ENCODE measurements around the gene JSRP1. TPM values are rescaled to one million over a fixed set of nuclear protein-coding genes. Genes with fewer than 3 reads are reported as not detected.

Gene JSRP1
- total RNA-seq, 2 donors from 2014 or later = 0.64 to 1.3 TPM

DNA sequence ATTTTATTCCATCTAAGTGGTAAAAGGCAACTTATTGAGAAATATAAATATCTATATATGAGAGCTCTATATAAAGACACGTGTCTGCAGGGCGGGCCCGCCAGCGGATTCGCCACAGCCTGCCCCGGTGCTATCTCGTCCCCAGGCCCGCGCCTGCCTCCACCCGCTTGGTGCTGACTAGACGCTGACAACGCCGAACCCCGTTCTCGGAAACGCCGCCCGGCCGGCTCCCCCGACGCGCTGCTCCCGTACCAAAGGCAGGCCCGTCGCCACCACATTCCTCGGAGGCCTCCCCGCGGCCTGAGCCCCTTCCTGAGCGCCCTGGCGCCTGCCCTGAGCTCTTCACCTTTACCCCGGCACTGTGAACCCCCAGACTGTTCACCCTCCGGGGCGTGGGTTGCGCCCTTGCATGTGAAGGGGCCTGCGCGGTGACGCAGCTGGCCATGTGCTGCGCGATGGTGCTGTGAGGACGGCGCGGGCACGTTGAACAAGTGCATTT lies 26.1 kb downstream of the JSRP1 start:
- Histone ChIP-seq H3K4me1 (peaks cover 7% of the 10 kb centered on the region), H3K27me3 (no peaks in the 10 kb centered on the region), H3K9me3 (no peaks in the 10 kb centered on the region), H3K4me3 (no peak overlapping the region), H3K9ac (ENCODE audit: low read depth in 2 of 2, low read length in 2 of 2) (no peak overlapping the region), H3K27ac (no peak overlapping the region), H3K36me3 (peaks cover 4% of the 10 kb centered on the region)
- TF ChIP-seq, protein P1, sequence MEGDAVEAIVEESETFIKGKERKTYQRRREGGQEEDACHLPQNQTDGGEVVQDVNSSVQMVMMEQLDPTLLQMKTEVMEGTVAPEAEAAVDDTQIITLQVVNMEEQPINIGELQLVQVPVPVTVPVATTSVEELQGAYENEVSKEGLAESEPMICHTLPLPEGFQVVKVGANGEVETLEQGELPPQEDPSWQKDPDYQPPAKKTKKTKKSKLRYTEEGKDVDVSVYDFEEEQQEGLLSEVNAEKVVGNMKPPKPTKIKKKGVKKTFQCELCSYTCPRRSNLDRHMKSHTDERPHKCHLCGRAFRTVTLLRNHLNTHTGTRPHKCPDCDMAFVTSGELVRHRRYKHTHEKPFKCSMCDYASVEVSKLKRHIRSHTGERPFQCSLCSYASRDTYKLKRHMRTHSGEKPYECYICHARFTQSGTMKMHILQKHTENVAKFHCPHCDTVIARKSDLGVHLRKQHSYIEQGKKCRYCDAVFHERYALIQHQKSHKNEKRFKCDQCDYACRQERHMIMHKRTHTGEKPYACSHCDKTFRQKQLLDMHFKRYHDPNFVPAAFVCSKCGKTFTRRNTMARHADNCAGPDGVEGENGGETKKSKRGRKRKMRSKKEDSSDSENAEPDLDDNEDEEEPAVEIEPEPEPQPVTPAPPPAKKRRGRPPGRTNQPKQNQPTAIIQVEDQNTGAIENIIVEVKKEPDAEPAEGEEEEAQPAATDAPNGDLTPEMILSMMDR (IDR thresholded peaks at IDR 0.05) = no peak
- DNase-seq = no peak
- intact Hi-C loops (cut with DNase I) = loop anchor here (10.0 kb wide), 1 partner anchor 65 kb away; the partner anchor contains the start of gene DOT1L

DNA sequence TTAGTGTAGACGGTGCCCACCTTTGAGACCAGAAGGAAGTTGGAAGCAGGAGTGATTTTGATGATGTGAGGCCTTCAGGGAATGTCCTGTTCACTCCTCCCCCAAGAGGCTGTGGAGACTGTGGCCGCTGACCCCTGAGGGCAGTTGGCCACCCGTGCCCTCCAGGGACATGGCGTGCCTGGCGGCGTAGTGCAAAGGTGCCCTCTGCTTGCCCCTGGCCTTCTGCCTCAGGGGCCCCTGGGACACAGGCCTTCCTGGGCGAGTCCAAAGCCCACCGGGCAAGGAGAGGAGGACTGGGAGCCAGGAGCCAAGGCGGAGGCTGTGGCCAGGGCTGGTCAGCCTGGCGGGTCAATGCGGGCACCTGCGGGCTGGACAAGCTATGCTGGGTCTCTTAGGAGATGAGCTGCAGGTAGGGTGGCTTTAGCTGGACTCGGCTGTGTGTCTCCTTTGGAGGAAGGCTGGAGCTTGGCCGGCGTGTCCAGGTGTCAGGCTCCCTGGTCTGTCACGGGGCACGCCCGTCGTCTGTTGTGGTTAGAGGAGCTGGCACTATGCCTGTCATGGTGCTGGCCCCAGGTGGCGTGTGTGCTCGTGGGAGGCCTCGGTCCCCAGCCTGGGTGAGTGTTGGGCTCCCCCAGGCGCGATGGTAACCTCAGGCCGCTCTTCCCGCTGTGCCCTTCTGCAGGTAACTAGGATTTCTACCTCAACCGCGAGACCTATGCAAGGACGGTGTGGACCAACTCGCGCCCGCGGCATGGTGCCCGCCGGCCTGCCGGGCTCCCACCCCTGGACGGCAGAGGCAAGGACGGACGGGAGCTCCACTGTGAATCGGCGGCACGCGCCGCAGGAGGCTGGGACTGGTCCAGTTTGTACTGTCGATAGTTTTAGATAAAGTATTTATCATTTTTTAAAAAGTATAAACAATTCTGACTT lies 26.8 kb downstream of the JSRP1 start:
- no peak overlapping the region for H3K27ac ChIP-seq
- intact Hi-C loops (cut with DNase I) = loop anchor here (10.0 kb wide), 1 partner anchor 65 kb away; the partner anchor contains the start of gene DOT1L
- no peaks in the 10 kb centered on the region for H3K9me3 ChIP-seq
- H3K9ac ChIP-seq (ENCODE audit: low read depth in 2 of 2, low read length in 2 of 2) = no peak overlapping the region
- H3K36me3 ChIP-seq = peaks cover 4% of the 10 kb centered on the region
- H3K4me1 ChIP-seq = no peaks in the 10 kb centered on the region
- H3K4me3 ChIP-seq = no peak overlapping the region
- no peaks in the 10 kb centered on the region for H3K27me3 ChIP-seq
- DNase-seq = no peak
- TF ChIP-seq, protein P1 (IDR thresholded peaks at IDR 0.05) = no peak

DNA sequence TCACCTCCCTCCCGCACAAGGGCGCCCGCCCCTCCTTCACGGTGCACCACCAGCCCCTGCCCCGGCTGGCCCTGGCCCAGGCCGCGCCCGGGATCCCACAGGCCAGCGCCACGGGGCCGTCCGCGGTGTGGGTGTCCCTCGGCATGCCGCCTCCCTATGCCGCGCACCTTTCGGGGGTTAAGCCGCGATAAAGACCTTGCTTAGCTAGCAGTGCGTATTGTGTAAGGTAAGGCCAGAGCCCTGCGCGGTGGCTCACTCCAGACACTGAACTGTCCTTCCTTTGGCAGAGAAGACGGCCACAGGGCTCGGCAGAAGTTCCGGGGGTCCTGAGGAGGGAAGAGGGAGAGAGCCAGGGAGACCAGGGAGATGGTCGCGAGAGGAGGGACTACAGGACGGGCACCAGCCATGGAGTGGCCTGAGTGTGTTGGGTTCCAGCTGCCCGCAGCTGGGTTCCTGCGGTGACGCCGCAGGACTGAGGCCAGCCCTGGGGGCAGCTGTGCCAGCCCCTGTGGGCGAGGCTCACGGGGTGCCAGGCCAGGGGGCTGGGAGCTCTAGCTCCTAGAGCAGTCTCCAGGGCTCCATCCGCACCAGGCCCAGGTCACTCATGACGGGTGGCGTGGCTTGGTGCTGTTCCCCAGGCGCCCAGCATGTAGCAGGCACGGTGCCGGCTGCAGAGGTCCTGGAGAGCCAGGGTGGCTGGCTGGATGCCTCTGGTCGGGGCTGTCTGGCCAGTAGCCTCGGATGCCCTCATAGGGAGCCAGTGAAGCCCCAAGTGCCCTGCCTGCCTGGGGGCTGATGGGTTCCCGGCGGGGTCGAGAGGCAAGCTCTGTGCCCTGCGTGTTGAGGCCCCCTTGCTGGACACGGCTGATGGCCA lies 27.8 kb downstream of the JSRP1 start:
- no peak overlapping the region for H3K9ac ChIP-seq (ENCODE audit: low read depth in 2 of 2, low read length in 2 of 2)
- intact Hi-C loops (cut with DNase I) = no loop called here
- DNase-seq = no peak
- H3K4me1 ChIP-seq = no peaks in the 10 kb centered on the region
- peaks cover 4% of the 10 kb centered on the region for H3K36me3 ChIP-seq
- H3K4me3 ChIP-seq = no peak overlapping the region
- TF ChIP-seq, protein P1 (IDR thresholded peaks at IDR 0.05) = no peak
- no peaks in the 10 kb centered on the region for H3K27me3 ChIP-seq
- no peaks in the 10 kb centered on the region for H3K9me3 ChIP-seq
- H3K27ac ChIP-seq = no peak overlapping the region

DNA sequence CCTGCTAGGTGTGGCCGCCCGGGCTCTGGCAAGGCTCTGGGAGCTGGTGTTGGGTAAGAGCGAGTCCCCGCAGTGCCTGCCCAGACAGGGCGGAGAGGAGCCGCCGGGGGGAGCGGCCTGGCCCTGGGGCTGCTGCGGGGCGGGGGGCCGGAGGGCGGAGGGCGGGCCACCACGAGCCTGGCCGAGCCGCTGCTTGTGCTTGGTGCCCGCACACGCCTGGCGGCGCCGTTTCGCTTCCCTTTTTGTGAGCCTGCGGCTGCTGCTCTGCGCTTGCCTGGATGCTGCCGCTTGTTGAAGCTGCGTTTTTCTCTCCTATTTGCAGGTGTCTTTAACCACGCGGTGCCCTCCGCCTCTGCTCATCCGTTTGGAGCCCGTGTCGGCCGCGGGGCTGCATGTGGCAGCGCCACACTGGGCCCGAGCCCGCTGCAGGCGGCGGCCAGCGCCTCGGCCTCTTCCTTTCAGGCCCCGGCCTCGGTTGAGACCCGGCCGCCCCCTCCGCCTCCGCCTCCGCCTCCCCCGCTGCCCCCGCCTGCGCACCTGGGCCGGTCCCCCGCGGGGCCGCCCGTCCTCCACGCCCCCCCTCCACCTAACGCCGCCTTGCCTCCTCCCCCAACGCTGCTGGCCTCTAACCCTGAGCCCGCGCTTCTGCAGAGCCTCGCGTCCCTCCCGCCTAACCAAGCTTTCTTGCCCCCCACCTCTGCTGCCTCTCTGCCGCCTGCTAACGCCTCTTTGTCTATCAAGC lies 28.6 kb downstream of the JSRP1 start:
- no peaks in the 10 kb centered on the region for H3K9me3 ChIP-seq
- TF ChIP-seq, protein P1 (IDR thresholded peaks at IDR 0.05) = no peak
- no peaks in the 10 kb centered on the region for H3K4me1 ChIP-seq
- no peak overlapping the region for H3K4me3 ChIP-seq
- H3K27ac ChIP-seq = no peak overlapping the region
- no peak for DNase-seq
- H3K9ac ChIP-seq (ENCODE audit: low read depth in 2 of 2, low read length in 2 of 2) = no peak overlapping the region
- peaks cover 4% of the 10 kb centered on the region for H3K36me3 ChIP-seq
- intact Hi-C loops (cut with DNase I) = no loop called here
- H3K27me3 ChIP-seq = no peaks in the 10 kb centered on the region

Measured in colonic mucosa (tissue), 4 donors.